H1 (cell line): ENCODE measurements around the gene CFAP74.

Experiments
- CTCF ChIP-seq, 3 experiments: IDR thresholded peaks; 1 replicate in 2 of 3; 2 replicates in 1 of 3; pipeline versions ENCODE4 v1.5.1 to v1.6.1; 2011; ENCODE audit warnings: low read length in 3 of 3, mild to moderate bottlenecking in 3 of 3, inconsistent platforms in 2 of 3, low read depth in 1 of 3, moderate library complexity in 1 of 3; ENCODE audit not compliant: insufficient read depth in 1 of 3; ENCODE audit errors: control extremely low read depth in 1 of 3
- USF2 ChIP-seq: IDR thresholded peaks from 2 replicates; pipeline ENCODE4 v1.6.1; 2011; ENCODE audit warnings: low read length, improper control_type of control experiment

- TF ChIP-seq USF2: no peak
- no peak for TF ChIP-seq CTCF (IDR thresholded peaks at IDR 0.05; ENCODE audit: control extremely low read depth in 1 of 3, insufficient read depth in 1 of 3, low read depth in 1 of 3, low read length in 3 of 3)
Observed at GRCh38 chr1:1956101-1956500, 47.5 kb downstream of the CFAP74 start.
